ENCODE data around the gene GAPT.
A peak's percentile ranks its signal among the peaks of the same experiment; 100 is the strongest.
"Not testable (repeated sequence)": the region's sequence is repeated elsewhere in the genome, so short reads cannot be mapped to it uniquely, and the experiment has no call there.

Gene GAPT

DNA sequence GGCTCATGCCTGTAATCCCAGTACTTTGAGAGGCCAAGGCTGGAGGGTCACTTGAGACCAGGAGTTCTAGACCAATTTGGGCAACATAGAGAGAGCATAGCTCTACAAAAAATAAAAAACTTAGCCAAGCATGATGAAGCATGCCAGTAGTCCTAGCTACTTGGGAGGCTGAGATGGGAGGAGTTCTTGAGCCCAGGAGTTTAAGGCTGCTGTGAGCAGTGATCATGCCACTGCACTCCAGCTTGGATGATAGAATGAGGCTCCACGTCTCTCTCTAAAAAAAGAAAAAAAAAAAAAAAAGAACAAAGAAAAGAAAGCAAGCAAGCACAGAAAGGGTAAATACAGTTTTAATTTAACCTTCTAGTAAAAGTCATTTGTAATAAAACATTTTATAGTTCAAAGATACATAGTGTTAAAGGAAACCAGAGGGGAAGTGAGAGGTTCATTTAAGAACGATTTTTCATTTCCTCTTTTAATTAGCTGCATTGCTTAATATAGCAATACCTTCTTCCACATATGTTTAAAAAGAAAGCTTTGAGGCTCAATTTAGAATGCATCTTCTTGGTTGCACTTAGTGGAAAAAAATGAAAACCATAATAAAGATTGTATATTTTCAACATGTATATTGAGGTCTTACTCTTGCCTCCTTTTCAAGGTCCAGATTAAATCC, 14.9 kb downstream of the GAPT start:
- DNase-seq: no peak

DNA sequence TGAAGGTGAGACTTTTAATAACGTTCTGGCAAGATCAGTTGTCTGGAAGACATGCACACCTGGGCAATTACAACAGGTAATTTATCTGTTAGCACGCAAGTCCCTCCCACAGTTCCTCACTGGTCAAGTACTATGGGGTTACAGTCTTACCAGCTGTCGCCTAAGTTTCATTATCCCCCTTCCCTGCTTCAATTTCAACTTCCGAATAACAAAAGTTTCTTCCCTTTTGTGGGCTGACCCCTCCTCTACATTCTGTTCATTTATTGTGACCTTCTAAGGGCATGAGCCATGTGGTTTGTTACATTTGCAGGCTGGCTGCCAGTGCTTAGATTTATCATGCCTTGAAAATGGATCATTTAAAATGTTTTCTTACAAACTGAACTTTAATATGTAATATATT, 16.5 kb downstream of the GAPT start:
- DNase-seq: no peak

DNA sequence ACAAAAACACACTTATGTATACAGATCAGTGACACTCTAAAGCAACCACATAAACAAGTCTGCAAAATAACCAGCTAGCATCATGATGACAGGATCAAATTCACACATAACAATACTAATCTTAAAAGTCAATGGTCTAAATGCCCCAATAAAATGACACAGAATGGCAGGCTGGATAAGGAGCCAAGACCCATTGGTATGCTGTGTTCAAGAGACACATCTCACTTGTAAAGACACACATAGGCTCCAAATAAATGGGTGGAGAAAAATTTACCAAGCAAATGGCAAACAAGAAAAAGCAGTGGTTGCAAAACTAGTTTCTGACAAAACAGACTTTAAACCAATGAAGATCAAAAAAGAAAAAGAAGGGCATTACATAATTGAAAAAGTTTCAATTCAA, 26.0 kb downstream of the GAPT start:
- DNase-seq: no peak

DNA sequence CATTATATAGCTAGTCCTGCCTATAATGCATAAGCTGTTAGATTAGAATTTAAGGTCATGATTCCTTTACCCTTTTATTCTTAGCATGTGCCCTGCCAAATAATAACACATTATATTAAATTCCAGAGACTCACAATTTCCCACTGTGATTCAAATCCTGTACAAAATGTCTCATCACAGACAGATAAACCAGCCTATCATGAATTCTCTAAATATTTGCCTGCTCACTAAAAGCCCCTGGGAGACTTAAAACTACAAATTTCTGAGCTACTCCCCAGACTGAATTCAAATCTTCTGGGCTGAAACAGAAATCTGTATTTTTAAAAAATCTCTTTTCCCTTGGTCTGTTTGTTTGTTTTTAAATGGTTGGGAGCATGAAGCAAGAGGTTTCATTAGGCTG, 32.7 kb downstream of the GAPT start:
- DNase-seq: no peak

DNA sequence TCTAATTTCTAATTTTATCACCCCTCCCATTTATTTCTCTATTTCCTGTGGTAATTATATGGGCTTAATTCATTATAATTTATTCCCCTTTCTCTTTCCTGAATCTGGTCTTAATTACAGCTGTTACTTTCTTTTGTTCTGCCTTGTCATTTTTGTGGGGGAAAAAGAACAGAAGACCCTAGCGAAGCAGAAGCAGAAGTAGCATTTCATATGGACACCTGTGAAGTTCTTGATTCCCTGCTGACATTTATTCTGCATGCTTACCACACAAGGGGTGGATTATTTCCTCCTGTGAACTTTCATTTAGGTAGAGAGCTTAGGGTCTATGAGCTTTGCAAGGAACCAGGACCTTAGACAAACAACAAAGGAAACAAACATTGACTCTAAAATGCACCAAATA, 33.3 kb downstream of the GAPT start:
- no peak for DNase-seq

DNA sequence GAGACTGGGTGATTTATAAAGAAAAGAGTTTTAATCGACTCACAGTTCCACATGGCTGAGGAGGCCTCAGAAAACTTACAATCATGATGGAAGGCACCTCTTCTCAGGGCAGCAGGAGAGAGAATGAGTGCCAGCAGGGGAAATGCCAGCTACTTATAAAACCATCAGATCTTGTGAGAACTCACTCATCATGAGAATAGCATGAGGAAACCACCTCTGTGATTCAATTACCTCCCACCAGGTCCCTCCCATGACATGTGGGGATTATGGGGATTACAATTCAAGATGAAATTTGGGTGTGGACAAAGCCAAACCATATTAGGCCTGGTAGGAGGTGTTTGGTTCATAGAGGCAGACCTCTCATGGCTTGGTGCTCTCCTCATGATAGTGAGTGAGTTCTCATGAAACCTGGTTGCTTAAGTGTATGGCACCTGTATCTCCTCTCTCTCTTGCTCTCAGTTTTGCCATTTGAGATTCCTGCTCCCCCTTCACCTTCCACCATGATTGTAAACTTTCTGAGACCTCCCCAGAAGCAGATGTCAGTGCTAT, 39.8 kb downstream of the GAPT start:
- no peak for DNase-seq

DNA sequence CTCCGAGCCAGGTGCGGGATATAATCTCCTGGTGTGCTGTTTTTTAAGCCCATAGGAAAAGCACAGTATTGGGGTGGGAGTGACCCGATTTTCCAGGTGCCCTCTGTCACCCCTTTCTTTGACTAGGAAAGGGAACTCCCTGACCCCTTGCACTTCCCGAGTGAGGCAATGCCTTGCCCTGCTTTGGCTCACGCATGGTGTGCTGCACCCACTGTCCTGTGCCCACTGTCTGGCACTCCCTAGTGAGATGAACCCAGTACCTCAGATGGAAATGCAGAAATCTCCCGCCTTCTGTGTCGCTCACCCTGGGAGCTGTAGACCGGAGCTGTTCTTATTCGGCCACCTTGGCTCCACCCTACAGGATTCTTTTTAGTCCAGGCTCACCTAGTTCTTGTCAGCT, 50.7 kb downstream of the GAPT start:
- DNase-seq: not testable (repeated sequence)

DNA sequence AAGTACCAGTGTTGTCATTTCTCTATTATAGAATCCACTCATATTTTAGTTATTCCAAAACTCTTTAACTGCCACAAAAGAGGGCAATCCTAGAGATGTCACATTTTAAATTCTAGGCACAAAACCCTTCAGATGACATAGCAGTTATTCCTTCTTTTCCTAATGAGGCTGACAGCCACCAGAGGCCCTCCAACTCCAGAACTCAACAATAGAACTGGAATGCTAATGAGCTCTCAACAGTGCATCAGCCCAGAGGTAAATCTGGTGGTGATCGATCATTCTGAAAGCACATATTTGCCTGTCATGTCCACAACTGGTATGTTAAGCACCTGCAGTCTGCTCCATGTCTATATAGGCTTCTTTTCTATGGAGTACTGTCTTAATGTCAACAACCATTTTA, 51.5 kb downstream of the GAPT start:
- no peak for DNase-seq

DNA sequence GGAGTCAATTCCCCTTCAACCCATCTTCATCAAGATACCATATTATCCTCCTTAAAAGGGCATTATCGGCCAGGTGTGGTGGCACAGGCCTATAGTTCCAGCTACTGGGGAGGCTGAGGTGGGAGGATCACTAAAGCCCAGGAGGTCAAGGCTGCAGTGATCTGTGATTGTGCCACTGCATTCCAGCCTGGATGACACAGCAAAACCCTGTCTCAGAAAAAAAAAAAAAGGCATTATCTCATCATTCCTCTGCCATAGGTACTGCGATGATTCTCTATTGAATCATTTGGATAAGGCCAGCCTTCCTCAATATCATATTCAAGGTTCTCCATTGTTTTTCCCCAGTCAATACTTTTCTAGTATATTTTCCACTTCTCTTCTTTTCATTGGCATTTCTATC, 52.5 kb downstream of the GAPT start:
- peak; percentile 38 for DNase-seq

DNA sequence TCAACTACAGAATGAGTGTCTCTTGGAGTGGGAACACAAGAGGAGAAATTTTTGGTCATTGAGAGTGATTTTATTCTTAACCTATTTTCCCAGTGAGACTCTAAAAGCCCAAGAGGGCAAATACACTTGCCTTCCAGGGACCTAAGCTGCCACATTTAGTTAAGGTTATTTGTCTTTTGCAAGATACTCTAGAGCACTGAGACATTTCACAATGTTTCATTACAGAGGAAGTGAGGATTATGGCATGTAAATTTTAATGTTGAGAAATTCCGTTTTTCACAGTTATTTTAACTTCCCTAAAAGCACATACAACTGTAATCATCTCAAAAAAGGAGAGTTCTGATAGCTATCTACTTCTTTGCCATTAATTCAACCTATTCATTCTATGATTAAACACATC, 53.0 kb downstream of the GAPT start:
- DNase-seq: no peak

DNA sequence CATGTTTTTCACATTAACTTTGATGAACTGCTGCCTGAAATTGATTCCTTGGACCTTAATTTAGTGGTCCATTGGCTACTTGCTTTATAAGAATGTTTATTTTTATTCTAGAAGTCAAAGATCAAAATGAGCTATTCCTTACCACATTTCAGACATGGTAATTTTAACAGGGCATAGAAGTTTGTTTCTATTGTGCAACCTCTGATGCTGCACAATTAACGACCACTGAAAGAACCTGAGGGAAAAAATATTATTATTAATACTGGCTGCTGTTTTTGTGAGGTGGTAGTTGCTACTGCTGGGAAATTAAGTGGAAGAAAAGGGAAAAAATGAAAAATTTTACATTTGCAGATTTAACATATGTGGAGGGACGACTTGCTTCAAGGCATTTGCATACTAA, 53.7 kb downstream of the GAPT start:
- DNase-seq: no peak

DNA sequence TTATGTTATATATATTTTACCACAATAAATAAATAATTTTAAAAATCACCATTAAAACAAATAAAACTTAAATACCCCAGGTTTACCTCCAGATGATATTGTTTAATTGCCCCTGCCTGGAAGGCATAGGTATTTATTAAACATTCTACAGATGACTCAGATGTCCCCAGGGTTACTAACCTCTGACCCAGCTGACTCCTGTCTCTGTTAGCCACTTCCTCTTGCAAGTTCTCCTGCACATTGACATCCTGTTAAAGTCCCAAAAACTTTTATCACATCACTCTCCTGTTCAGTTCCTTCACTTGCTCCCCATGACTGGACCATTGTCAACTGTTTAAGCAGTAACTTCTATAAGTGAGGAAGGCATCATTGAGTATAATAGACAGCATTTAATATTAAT, 54.7 kb downstream of the GAPT start:
- DNase-seq: no peak
